Measurements from ENCODE around the gene UCN. TPM values are rescaled to one million over a fixed set of nuclear protein-coding genes. Genes with fewer than 3 reads are reported as not detected.
A peak's percentile ranks its signal among the peaks of the same experiment; 100 is the strongest.
"Not testable (repeated sequence)": the region's sequence is repeated elsewhere in the genome, so short reads cannot be mapped to it uniquely, and the experiment has no call there.

UCN gene
- total and polyA plus RNA-seq, 2 experiments from 2014 or later, result 3.2 to 14.8 TPM

DNA sequence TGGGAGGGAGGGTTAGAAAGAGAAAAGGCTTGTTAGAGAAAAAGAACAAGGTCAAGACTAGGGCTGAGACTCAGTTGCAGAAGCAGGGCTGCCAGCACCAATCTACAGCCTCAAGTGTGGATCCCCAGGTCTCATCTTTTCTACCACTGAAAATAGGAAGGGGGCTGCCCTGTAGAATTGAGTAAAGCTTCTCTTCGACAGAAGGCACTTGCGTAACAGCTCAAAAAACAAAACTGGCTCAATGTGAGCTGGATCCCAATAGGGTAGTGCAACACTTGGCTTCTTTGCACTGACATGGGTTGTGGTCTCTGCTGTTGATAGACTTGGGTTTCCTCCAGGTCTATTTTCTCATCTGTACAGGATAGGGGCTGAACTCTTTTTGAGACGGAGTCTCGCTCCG lies 16.5 kb upstream of the UCN start:
- DNase-seq (ENCODE audit: low read depth in 1 of 2, low spot score in 1 of 2), result no peak
- Histone ChIP-seq H3K27ac (no peak overlapping the region), H3K4me1 (ENCODE audit: low read depth) (peaks cover 8% of the 10 kb centered on the region), H3K27me3 (no peaks in the 10 kb centered on the region), H3K36me3 (peaks cover 24% of the 10 kb centered on the region), H3K9me3 (ENCODE audit: low read depth) (no peaks in the 10 kb centered on the region), H3K4me3 (no peak overlapping the region)
- TF ChIP-seq, protein P1, sequence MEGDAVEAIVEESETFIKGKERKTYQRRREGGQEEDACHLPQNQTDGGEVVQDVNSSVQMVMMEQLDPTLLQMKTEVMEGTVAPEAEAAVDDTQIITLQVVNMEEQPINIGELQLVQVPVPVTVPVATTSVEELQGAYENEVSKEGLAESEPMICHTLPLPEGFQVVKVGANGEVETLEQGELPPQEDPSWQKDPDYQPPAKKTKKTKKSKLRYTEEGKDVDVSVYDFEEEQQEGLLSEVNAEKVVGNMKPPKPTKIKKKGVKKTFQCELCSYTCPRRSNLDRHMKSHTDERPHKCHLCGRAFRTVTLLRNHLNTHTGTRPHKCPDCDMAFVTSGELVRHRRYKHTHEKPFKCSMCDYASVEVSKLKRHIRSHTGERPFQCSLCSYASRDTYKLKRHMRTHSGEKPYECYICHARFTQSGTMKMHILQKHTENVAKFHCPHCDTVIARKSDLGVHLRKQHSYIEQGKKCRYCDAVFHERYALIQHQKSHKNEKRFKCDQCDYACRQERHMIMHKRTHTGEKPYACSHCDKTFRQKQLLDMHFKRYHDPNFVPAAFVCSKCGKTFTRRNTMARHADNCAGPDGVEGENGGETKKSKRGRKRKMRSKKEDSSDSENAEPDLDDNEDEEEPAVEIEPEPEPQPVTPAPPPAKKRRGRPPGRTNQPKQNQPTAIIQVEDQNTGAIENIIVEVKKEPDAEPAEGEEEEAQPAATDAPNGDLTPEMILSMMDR (IDR thresholded peaks at IDR 0.05; ENCODE audit: low read depth, low read length), result no peak

DNA sequence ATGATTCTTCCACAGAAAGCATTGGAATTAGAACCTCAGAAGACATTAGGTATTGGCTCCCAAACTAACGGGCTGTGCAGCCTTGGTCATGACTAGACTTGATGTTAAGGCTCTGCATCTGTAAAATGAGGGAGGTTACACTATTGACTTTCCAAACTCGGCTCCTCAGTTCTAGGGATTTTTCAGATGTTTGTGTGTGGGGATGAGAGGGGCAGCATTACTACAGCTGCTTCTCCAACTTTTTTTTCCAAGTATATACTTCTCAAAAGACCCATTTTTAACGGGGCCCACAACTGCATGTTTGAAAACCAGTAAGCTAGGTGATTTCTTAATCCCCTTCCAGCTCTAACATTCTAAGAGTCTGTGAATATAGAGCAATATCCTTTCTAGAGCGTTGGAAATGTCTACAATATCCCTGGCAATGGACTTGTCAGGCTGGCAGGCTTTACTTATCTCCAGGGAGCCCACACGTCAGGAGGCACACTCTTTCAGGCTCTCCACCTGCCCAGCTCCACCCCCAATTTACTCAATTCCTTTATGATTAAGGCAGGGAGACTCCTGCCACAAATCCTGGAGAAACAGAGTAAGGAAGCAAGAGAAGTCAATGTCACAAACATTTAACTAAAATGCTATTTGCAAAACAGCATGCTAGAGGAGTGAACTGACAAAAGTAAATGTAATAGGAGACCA lies 15.5 kb upstream of the UCN start:
- Histone ChIP-seq H3K27ac (peak overlapping the region; percentile 99), H3K9me3 (ENCODE audit: low read depth) (no peaks in the 10 kb centered on the region), H3K27me3 (no peaks in the 10 kb centered on the region), H3K36me3 (peaks cover 16% of the 10 kb centered on the region), H3K4me1 (ENCODE audit: low read depth) (peaks cover 8% of the 10 kb centered on the region), H3K4me3 (peak overlapping the region; percentile 77)
- TF ChIP-seq, protein P1 (IDR thresholded peaks at IDR 0.05; ENCODE audit: low read depth, low read length), result no peak
- no peak for DNase-seq (ENCODE audit: low read depth in 1 of 2, low spot score in 1 of 2)

DNA sequence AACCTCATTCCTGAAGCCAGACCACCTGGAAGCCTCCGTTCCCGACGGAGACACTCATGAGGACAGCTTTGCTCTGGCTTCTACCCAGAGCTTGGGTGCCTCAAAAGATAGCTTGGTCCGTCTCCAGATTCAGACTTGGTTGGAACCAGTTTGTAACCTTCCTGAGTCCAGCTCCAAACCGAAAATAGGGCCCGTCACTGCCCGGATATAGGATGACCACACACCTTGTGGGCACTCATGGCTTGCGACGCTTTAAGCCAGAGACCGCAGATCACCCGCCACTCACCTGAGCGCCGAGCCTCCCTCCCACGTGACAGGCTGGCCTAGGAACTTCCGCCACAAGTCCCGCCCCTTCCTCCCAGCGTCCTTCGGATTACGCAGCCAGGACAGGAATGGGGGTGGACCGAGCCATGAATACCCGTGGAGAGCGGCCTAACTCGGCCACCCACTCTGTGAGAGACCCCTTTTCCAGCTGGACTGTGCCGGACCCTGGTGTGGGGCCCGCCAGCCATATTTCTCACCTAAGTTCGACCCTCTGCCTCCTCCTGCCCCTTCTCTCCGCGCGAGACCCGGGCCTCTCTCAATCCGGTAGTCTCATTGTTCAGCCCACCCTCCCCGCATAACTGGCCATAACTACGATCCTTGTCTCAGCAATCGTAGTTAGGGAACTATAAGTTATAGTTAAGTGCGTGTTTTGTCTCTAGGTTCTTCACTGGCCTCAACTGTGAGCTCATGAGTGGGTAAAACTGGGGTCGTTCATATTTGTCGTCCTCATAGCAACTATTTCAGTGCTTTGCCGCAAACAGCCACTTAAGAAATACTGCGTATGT lies 14.7 kb upstream of the UCN start, which contains the start of gene MPV17:
Gene MPV17 (minus strand): TSS at position 332 of the 830 bp plus-strand sequence. CDS start 580 bp downstream, outside the sequence.
- Histone ChIP-seq H3K36me3 (peaks cover 8% of the 10 kb centered on the region), H3K4me3 (peak within 1 kb of the TSS; percentile 77), H3K9me3 (ENCODE audit: low read depth) (no peaks in the 10 kb centered on the region), H3K4me1 (ENCODE audit: low read depth) (peaks cover 8% of the 10 kb centered on the region), H3K27me3 (no peaks in the 10 kb centered on the region), H3K27ac (peak within 1 kb of the TSS; percentile 99)
- TF ChIP-seq, protein P1 (IDR thresholded peaks at IDR 0.05; ENCODE audit: low read depth, low read length), result no peak
- peak; percentile 94 to 96 for DNase-seq (ENCODE audit: low read depth in 1 of 2, low spot score in 1 of 2)

DNA sequence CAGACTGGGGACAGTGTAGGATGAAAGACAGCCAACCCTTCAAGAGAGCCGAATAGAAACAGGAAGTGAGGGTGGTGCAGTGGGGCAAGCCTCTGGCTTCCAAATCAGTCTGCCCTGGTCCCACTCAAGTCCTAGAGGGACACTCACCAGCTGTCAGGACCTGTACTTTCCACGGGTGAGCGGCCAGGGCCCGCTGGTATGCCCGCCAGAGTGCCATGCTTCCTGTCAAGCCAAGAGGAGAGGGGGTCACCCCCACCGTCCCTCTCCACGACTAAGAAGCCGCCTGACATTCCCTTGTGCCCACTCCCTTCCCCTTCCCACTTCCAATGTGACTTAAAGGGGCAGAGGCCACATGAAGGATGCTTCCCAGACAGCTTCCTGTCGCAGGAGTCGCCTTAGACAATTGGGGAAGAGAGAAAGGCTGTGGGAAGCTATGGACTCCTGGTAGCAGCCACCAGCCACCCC lies 14.1 kb upstream of the UCN start:
- Histone ChIP-seq H3K4me3 (peak overlapping the region; percentile 77), H3K27ac (peak overlapping the region; percentile 99), H3K27me3 (no peaks in the 10 kb centered on the region), H3K9me3 (ENCODE audit: low read depth) (no peaks in the 10 kb centered on the region), H3K4me1 (ENCODE audit: low read depth) (peaks cover 8% of the 10 kb centered on the region), H3K36me3 (peaks cover 7% of the 10 kb centered on the region)
- TF ChIP-seq, protein P1 (IDR thresholded peaks at IDR 0.05; ENCODE audit: low read depth, low read length), result no peak
- DNase-seq (ENCODE audit: low read depth in 1 of 2, low spot score in 1 of 2), result no peak

DNA sequence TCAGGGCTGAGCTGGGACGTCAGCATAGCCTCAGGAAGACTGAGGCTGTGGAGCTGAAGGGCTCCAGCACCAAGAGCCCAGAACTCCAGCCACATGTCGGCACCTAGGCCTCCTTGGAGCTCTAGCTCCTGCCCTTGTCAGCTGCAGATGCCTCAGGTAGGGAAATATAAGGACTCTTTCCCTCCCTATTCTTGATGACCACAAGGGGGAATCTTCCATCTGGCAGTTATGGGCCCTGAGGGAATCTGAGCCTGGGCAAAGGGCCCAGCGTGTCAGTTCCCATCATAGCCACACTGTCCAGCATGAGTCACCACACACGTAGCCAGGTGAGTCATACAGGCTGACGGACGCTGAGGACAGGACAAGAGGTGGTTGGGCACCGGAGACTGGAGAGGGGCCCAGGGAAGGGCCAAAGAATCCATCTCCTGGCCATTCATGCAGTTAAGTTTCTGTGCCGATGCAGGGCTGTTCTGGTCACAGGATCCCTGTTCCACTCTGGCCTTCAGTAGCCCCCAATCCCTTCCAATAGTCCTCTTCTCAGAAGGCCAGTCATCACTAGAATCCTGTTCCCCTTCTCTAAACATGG lies 12.8 kb upstream of the UCN start:
- H3K27ac ChIP-seq, result no peak overlapping the region
- no peaks in the 10 kb centered on the region for H3K9me3 ChIP-seq (ENCODE audit: low read depth)
- TF ChIP-seq, protein P1 (IDR thresholded peaks at IDR 0.05; ENCODE audit: low read depth, low read length), result peak; percentile 69
- H3K27me3 ChIP-seq, result no peaks in the 10 kb centered on the region
- DNase-seq (ENCODE audit: low read depth in 1 of 2, low spot score in 1 of 2), result peak in 1 of 2 donors; percentile 97
- H3K4me3 ChIP-seq, result no peak overlapping the region
- peaks cover 8% of the 10 kb centered on the region for H3K4me1 ChIP-seq (ENCODE audit: low read depth)
- H3K36me3 ChIP-seq, result no peaks in the 10 kb centered on the region

DNA sequence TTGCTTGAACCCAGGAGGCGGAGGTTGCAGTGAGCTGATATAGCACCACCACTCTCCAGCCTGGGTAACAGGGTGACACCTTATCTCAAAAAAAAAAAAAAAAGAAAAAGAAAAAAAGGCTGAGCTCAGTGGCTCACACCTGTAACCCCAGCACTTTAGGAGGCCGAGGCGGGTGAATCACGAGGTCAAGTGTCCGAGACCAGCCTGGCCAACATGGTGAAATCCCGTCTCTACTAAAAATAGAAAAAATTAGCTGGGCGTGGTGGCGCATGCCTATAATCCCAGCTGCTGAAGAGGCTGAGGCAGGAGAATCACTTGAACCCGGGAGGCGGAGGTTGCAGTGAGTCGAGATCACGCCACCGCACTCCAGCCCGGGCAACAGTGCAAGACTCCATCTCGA lies 11.6 kb upstream of the UCN start:
- not testable (repeated sequence) for H3K27ac ChIP-seq; DNase-seq (ENCODE audit: low read depth in 1 of 2, low spot score in 1 of 2)

More for the DNA sequence above, 11.6 kb upstream of the UCN start:
- H3K27me3 ChIP-seq; H3K4me1 ChIP-seq (ENCODE audit: low read depth); H3K4me3 ChIP-seq; H3K36me3 ChIP-seq; H3K9me3 ChIP-seq (ENCODE audit: low read depth): not testable (repeated sequence)
